B cell (primary cell): Measurements from ENCODE around the gene TMEM69. TPM values are rescaled to one million over a fixed set of nuclear protein-coding genes. Genes with fewer than 3 reads are reported as not detected.

Source experiments
- ATAC-seq: fragments of 200-7000 bp; cut with Tn5 transposase; one replicate; pipeline ENCODE4 v1.10.0; 2021; ENCODE audit warnings: low read depth, mild to moderate bottlenecking, moderate number of reproducible peaks, moderate library complexity
- CTCF ChIA-PET: fragments of 350-600 bp; sonication (Branson Sonifier 250); formaldehyde crosslinking; loops from one replicate; lab custom pipeline; 2021; ENCODE audit warnings: antibody characterized with exemption, inconsistent platforms; lab: Charles Lee
- POLR2A ChIA-PET: fragments of 350-600 bp; sonication (Branson Sonifier 250); formaldehyde crosslinking; loops from one replicate; lab custom pipeline; 2021; ENCODE audit warnings: antibody characterized with exemption; lab: Charles Lee
- DNase-seq: peaks from one replicate; pipeline ENCODE4 v3.0.0; 2013
- H2AFZ ChIP-seq: 2 replicates; pipeline ENCODE4 v1.6.1; 2012; ENCODE audit warnings: mild to moderate bottlenecking, low read depth, low read length; ENCODE audit not compliant: insufficient read depth, poor library complexity, severe bottlenecking
- H3K27ac ChIP-seq, 2 donors: 1 replicate in 1 of 2; 2 replicates in 1 of 2; pipeline ENCODE4 v1.5.1; 2012 to 2013; ENCODE audit warnings: low read length in 2 of 2, mild to moderate bottlenecking in 2 of 2, moderate library complexity in 1 of 2
- H3K27me3 ChIP-seq, 4 experiments: fragments of 200-600 bp in 1 of 4; sonication (generic) in 1 of 4; replicated peaks in 1 of 4; 1 replicate in 2 of 4; 2 replicates in 2 of 4; pipeline versions ENCODE4 v1.6.1 to v1.7.0; 2013 to 2016; ENCODE audit warnings: low read length in 3 of 4, mild to moderate bottlenecking in 2 of 4, mixed read lengths in 1 of 4, moderate library complexity in 1 of 4; ENCODE audit not compliant: insufficient read depth in 4 of 4, control insufficient read depth in 3 of 4; ENCODE audit errors: control extremely low read depth in 1 of 4
- H3K36me3 ChIP-seq, 2 experiments: replicated peaks in 1 of 2; 1 replicate in 1 of 2; 2 replicates in 1 of 2; pipeline versions ENCODE4 v1.6.1 to v1.7.1; 2013; ENCODE audit warnings: low read length in 1 of 2; ENCODE audit not compliant: insufficient read depth in 2 of 2, control insufficient read depth in 1 of 2; ENCODE audit errors: control extremely low read depth in 1 of 2, extremely low read depth in 1 of 2
- H3K4me1 ChIP-seq, 2 donors: fragments of 200-600 bp in 1 of 2; sonication (generic) in 1 of 2; 1 replicate in 1 of 2; 2 replicates in 1 of 2; pipeline versions ENCODE4 v1.5.1 to v1.6.1; 2013 to 2017; ENCODE audit warnings: low read length in 2 of 2; ENCODE audit not compliant: control insufficient read depth in 2 of 2, insufficient read depth in 2 of 2
- H3K4me2 ChIP-seq: replicated peaks from 2 replicates; pipeline ENCODE3; 2012; ENCODE audit warnings: mild to moderate bottlenecking, low read depth, low read length; ENCODE audit not compliant: poor library complexity, severe bottlenecking
- H3K4me3 ChIP-seq, 5 experiments: fragments of 200-600 bp in 1 of 5; sonication (generic) in 1 of 5; 1 replicate in 3 of 5; 2 replicates in 2 of 5; pipeline versions ENCODE4 v1.5.1 to v1.7.0; 2011 to 2016; ENCODE audit warnings: low read length in 4 of 5, mild to moderate bottlenecking in 4 of 5, low read depth in 2 of 5, control low read depth in 1 of 5, moderate library complexity in 1 of 5; ENCODE audit not compliant: insufficient read depth in 1 of 5; ENCODE audit errors: control extremely low read depth in 1 of 5, extremely low read depth in 1 of 5
- H3K79me2 ChIP-seq: fragments of 200-600 bp; sonication (generic); one replicate; pipeline ENCODE4 v1.6.0; 2016; ENCODE audit warnings: low read length; ENCODE audit not compliant: control insufficient read depth, insufficient read depth
- H3K9ac ChIP-seq: fragments of 200-600 bp; sonication (generic); 2 replicates; pipeline ENCODE4 v1.6.1; 2017; ENCODE audit warnings: mild to moderate bottlenecking, low read length, moderate library complexity
- H3K9me3 ChIP-seq, 3 donors: one replicate each; pipeline versions ENCODE4 v1.6.1 to v1.7.1; 2013; ENCODE audit warnings: low read length in 2 of 3; ENCODE audit not compliant: control insufficient read depth in 2 of 3, insufficient read depth in 1 of 3; ENCODE audit errors: control extremely low read depth in 1 of 3
- H4K20me1 ChIP-seq: 2 replicates; pipeline ENCODE4 v1.6.0; 2012; ENCODE audit warnings: mild to moderate bottlenecking, low read length; ENCODE audit not compliant: insufficient read depth, control insufficient read depth, poor library complexity, severe bottlenecking
- H3K27ac Mint-ChIP-seq: one replicate; pipeline ENCODE4 v1.8.0; 2021; ENCODE audit warnings: mixed read lengths
- H3K27me3 Mint-ChIP-seq: one replicate; pipeline ENCODE4 v1.8.0; 2021; ENCODE audit warnings: mixed read lengths
- H3K4me1 Mint-ChIP-seq: one replicate; pipeline ENCODE4 v1.8.0; 2021; ENCODE audit warnings: mixed read lengths
- H3K4me3 Mint-ChIP-seq: one replicate; pipeline ENCODE4 v1.8.0; 2021; ENCODE audit warnings: mixed read lengths
- H3K9me3 Mint-ChIP-seq: one replicate; pipeline ENCODE4 v1.8.0; 2022; ENCODE audit warnings: mixed read lengths; ENCODE audit not compliant: insufficient read depth
- CTCF ChIP-seq: fragments of 200-600 bp; IDR thresholded peaks from one replicate; pipeline ENCODE4 v1.8.0; 2022; ENCODE audit warnings: antibody characterized with exemption, mild to moderate bottlenecking
- EZH2 ChIP-seq: IDR thresholded peaks from 2 replicates; pipeline ENCODE4 v1.6.1; 2012; ENCODE audit warnings: borderline replicate concordance, low read depth, mild to moderate bottlenecking, moderate library complexity, low read length; ENCODE audit not compliant: insufficient read depth, poor library complexity, severe bottlenecking
- WGBS: methylation state at CpG from one replicate; pipeline ENCODE4 v1.1.5; 2013; ENCODE audit warnings: missing lambda C conversion rate; ENCODE audit not compliant: insufficient coverage; 5-methylcytosine and 5-hydroxymethylcytosine counted together
- intact Hi-C: fragments of 100-400 bp; cut with micrococcal nuclease; formaldehyde crosslinking; loops from one replicate; pipeline ENCODE4 v1.10.0; 2022
- polyA plus RNA-seq: library from polyadenylated mRNA; depleted of rRNA; stranded (reverse); fragments of >200 nt; gene quantifications from 2 replicates; pipeline ENCODE4 v1.2.3, GENCODE V29; 2012
- total RNA-seq, 2 donors: library from RNA; stranded (reverse); fragments of 120-200 nt in 1 of 2; gene quantifications; 1 replicate in 1 of 2; 2 replicates in 1 of 2; pipeline versions ENCODE4 v1.2.3 to v1.2.4, GENCODE V29; 2013 to 2022

The TMEM69 gene
- total and polyA plus RNA-seq, 2 donors (not counting 1 experiment from before 2014, with no cell fraction given), result 21.8 to 34.2 TPM

DNA sequence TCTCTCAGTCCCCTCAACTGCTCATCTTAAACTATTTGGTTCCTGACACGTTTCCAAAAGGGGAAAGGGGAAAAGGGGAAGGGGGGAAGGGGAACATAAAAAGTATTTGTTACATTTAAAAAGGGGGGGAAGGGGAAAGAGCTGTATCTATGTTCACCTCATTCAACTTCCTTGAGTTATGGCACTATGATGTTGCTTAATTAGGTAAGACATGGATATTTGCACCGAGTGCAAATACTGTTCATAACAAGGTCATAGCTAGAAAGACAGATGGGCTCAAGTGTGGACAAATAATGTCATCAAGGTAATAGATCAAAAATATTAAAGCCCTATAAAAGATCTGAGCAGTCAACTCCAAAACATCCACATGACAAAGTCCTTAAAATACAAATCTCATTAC is 27.6 kb upstream of the TMEM69 start:
- H3K9me3 Mint-ChIP-seq, result no peaks in the 10 kb centered on the region
- H3K79me2 ChIP-seq, result peaks cover 69% of the 10 kb centered on the region
- H3K4me1 ChIP-seq, result no peaks in the 10 kb centered on the region
- ATAC-seq (no peak), DNase-seq (no peak)
- peaks cover 6 to 55% of the 10 kb centered on the region in 2 experiments for H3K36me3 ChIP-seq
- H3K4me2 ChIP-seq, result no peak overlapping the region
- intact Hi-C loops, result no loop called here
- H3K27ac Mint-ChIP-seq, result no peak overlapping the region
- no peak overlapping the region for H3K9ac ChIP-seq
- no peak overlapping the region for H3K27ac ChIP-seq
- TF ChIP-seq CTCF, result no peak
- TF ChIP-seq EZH2, result no peak
- H3K4me3 Mint-ChIP-seq, result no peak overlapping the region
- H3K27me3 Mint-ChIP-seq, result no peaks in the 10 kb centered on the region
- no peaks in the 10 kb centered on the region for H3K9me3 ChIP-seq
- peaks cover 63% of the 10 kb centered on the region for H4K20me1 ChIP-seq
- peaks cover 11% of the 10 kb centered on the region for H3K4me1 Mint-ChIP-seq
- H3K4me3 ChIP-seq, result no peak overlapping the region
- POLR2A ChIA-PET, result interaction anchor here (0.6 kb wide), 1 partner anchor 155 kb away, joined by 4 read pairs; no protein-coding TSS in a partner anchor
- CTCF ChIA-PET, result no interaction called here
- WGBS, result no CpG with 5 or more reads among the region's 2 CpGs
- no peaks in the 10 kb centered on the region for H3K27me3 ChIP-seq
- no peak overlapping the region for H2AFZ ChIP-seq

- Histone ChIP-seq H3K79me2 (peaks cover 99% of the 10 kb centered on the region), H3K9me3 (no peaks in the 10 kb centered on the region), H3K4me3 (no peak overlapping the region), H3K27me3 (no peaks in the 10 kb centered on the region), H3K9ac (no peak overlapping the region), H3K4me2 (no peak overlapping the region), H2AFZ (no peak overlapping the region), H3K27ac (no peak overlapping the region), H3K36me3 (no peaks in the 10 kb centered on the region), H4K20me1 (peaks cover 93% of the 10 kb centered on the region), H3K4me1 (peaks cover 3 to 4% of the 10 kb centered on the region in 2 donors)
- CTCF ChIA-PET, result no interaction called here
- no peak overlapping the region for H3K27ac Mint-ChIP-seq
- no peak for ATAC-seq
- intact Hi-C loops, result no loop called here
- no peak overlapping the region for H3K4me3 Mint-ChIP-seq
- TF ChIP-seq CTCF (no peak), EZH2 (no peak)
- H3K27me3 Mint-ChIP-seq, result no peaks in the 10 kb centered on the region
- H3K4me1 Mint-ChIP-seq, result peaks cover 44% of the 10 kb centered on the region
- no peak for DNase-seq
- no peaks in the 10 kb centered on the region for H3K9me3 Mint-ChIP-seq
- no CpG with 5 or more reads among the region's 2 CpGs for WGBS
- POLR2A ChIA-PET, result no interaction called here
Measured at GRCh38 chr1:45666836-45667235, 21.1 kb upstream of the TMEM69 start.
